Neuronal stem cell (in vitro differentiated cells): Measurements from ENCODE around the gene PAF1.
A peak's percentile ranks its signal among the peaks of the same experiment; 100 is the strongest.

Experiments
- DNase-seq: peaks from one replicate; pipeline ENCODE4 v3.0.0-alpha.2; 2013; ENCODE audit warnings: low spot score
- H2AFZ ChIP-seq: one replicate; pipeline ENCODE4 v1.6.1; 2013; ENCODE audit warnings: mild to moderate bottlenecking, low read length, inconsistent platforms
- H2AK5ac ChIP-seq: 2 replicates; pipeline ENCODE4 v1.6.1; 2013; ENCODE audit warnings: low read depth, mild to moderate bottlenecking, inconsistent platforms, low read length, moderate library complexity, mixed read lengths
- H2BK120ac ChIP-seq: 2 replicates; pipeline ENCODE4 v1.6.1; 2013; ENCODE audit warnings: low read depth, mild to moderate bottlenecking, inconsistent platforms, low read length, moderate library complexity, mixed read lengths
- H2BK12ac ChIP-seq: one replicate; pipeline ENCODE4 v1.6.1; 2013; ENCODE audit warnings: low read length, inconsistent platforms
- H2BK15ac ChIP-seq: 2 replicates; pipeline ENCODE4 v1.6.1; 2013; ENCODE audit warnings: mild to moderate bottlenecking, low read length, inconsistent platforms, mixed read lengths
- H2BK5ac ChIP-seq: one replicate; pipeline ENCODE4 v1.6.1; 2013; ENCODE audit warnings: inconsistent platforms, mild to moderate bottlenecking, low read length, moderate library complexity
- H3K14ac ChIP-seq: one replicate; pipeline ENCODE4 v1.6.1; 2013; ENCODE audit warnings: low read length, inconsistent platforms
- H3K18ac ChIP-seq: 2 replicates; pipeline ENCODE4 v1.6.1; 2013; ENCODE audit warnings: low read length, inconsistent platforms
- H3K23ac ChIP-seq: 2 replicates; pipeline ENCODE4 v1.6.1; 2013; ENCODE audit warnings: low read depth, mild to moderate bottlenecking, mixed read lengths, low read length, inconsistent platforms; ENCODE audit not compliant: poor library complexity
- H3K27ac ChIP-seq: replicated peaks from 3 replicates; pipeline ENCODE4 v1.5.1; 2013; ENCODE audit warnings: low read length, inconsistent platforms
- H3K27me3 ChIP-seq, 3 experiments: 2 replicates each; pipeline ENCODE4 v1.6.1; 2013; ENCODE audit warnings: low read length in 3 of 3, mild to moderate bottlenecking in 2 of 3, inconsistent platforms in 1 of 3, low read depth in 1 of 3, mixed read lengths in 1 of 3, moderate library complexity in 1 of 3; ENCODE audit not compliant: control insufficient read depth in 3 of 3, insufficient read depth in 3 of 3
- H3K36me3 ChIP-seq, 2 donors: replicated peaks in 1 of 2; 2 replicates each; pipeline ENCODE4 v1.6.1; 2013; ENCODE audit warnings: low read length in 2 of 2; ENCODE audit not compliant: control insufficient read depth in 2 of 2, insufficient read depth in 2 of 2
- H3K4ac ChIP-seq: 2 replicates; pipeline ENCODE4 v1.6.1; 2013; ENCODE audit warnings: inconsistent platforms, mild to moderate bottlenecking, low read length, moderate library complexity
- H3K4me1 ChIP-seq, 2 donors: 1 replicate in 1 of 2; 2 replicates in 1 of 2; pipeline ENCODE4 v1.6.1; 2013; ENCODE audit warnings: low read length in 2 of 2, low read depth in 1 of 2; ENCODE audit not compliant: control insufficient read depth in 2 of 2, insufficient read depth in 1 of 2
- H3K4me2 ChIP-seq: one replicate; pipeline ENCODE4 v1.6.1; 2013; ENCODE audit warnings: mild to moderate bottlenecking, low read length, inconsistent platforms; ENCODE audit not compliant: insufficient read depth, poor library complexity, severe bottlenecking
- H3K4me3 ChIP-seq, 2 donors: 2 replicates each; pipeline ENCODE4 v1.5.1; 2013; ENCODE audit warnings: low read length in 2 of 2, mild to moderate bottlenecking in 2 of 2, inconsistent platforms in 1 of 2, moderate library complexity in 1 of 2
- H3K79me1 ChIP-seq: one replicate; pipeline ENCODE4 v1.6.1; 2013; ENCODE audit warnings: low read depth, mild to moderate bottlenecking, inconsistent platforms, low read length, moderate library complexity
- H3K9ac ChIP-seq: one replicate; pipeline ENCODE4 v1.6.1; 2013; ENCODE audit warnings: mild to moderate bottlenecking, low read depth, low read length, inconsistent platforms; ENCODE audit not compliant: poor library complexity
- H3K9me3 ChIP-seq, 2 donors: replicated peaks in 1 of 2; 2 replicates each; pipeline versions ENCODE3 to v1.6.1; 2013; ENCODE audit warnings: low read length in 2 of 2, mild to moderate bottlenecking in 2 of 2, inconsistent platforms in 1 of 2, low read depth in 1 of 2, mixed read lengths in 1 of 2, moderate library complexity in 1 of 2; ENCODE audit not compliant: control insufficient read depth in 2 of 2, insufficient read depth in 1 of 2
- H4K8ac ChIP-seq: one replicate; pipeline ENCODE4 v1.6.1; 2013; ENCODE audit warnings: low read depth, mild to moderate bottlenecking, inconsistent platforms, low read length, moderate library complexity
- H4K91ac ChIP-seq: one replicate; pipeline ENCODE4 v1.6.1; 2013; ENCODE audit warnings: low read length, low read depth, mild to moderate bottlenecking, inconsistent platforms; ENCODE audit not compliant: poor library complexity
- WGBS, 2 donors: extraction: QIAGEN DNeasy Blood & Tissue Kit; methylation state at CpG; one replicate each; pipeline ENCODE4 v1.1.7; 2013; ENCODE audit warnings: missing lambda C conversion rate in 2 of 2, mixed read lengths in 1 of 2; ENCODE audit not compliant: insufficient read length in 2 of 2, insufficient replicate concordance in 1 of 2; ENCODE audit errors: extremely low coverage in 2 of 2; 5-methylcytosine and 5-hydroxymethylcytosine counted together

Gene PAF1

DNA sequence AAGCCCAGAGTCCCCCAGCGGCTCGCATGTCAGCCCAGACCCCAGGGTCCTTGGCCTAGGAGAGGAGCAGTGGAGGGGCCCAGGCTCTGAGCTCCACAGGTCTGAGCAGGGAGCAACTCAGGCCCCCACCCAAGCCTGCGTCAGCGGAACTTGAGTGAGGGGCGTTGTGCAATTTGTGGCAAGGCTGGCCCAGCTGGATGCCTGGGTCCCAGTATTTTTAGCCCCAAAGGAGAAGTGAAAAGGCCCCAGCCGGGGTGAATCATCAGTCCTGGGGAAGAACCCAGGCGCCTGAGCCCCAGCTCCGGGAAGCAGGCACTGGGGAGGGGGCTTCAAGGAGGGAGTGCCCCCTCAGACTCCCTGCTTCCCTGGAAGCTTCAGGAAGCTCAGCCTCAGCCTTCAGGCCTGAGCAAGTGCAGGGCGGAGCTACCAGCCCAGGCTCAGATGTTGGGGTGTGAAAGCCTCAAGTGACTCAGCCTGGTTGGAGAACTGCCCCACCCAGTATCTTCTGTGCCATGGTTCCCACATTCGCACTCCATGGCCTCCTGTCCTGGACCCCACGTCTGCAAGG is 7.5 kb upstream of the PAF1 start:
- Histone ChIP-seq H3K9ac (no peak overlapping the region), H2AK5ac (no peak overlapping the region), H3K9me3 (peaks cover 0 to 2% of the 10 kb centered on the region in 2 donors), H2AFZ (no peak overlapping the region), H3K79me1 (peaks cover 5% of the 10 kb centered on the region), H3K27me3 (peaks cover 0 to 2% (median 0%) of the 10 kb centered on the region in 3 experiments), H3K14ac (no peak overlapping the region), H2BK120ac (no peak overlapping the region), H3K23ac (no peak overlapping the region), H3K4me3 (no peak overlapping the region), H3K4me1 (peaks cover 14% of the 10 kb centered on the region in 2 donors), H3K36me3 (peaks cover 15 to 30% of the 10 kb centered on the region in 2 donors), H2BK5ac (no peak overlapping the region), H2BK12ac (no peak overlapping the region), H2BK15ac (no peak overlapping the region), H3K4me2 (no peak overlapping the region), H4K91ac (no peak overlapping the region), H3K27ac (no peak overlapping the region), H3K18ac (no peak overlapping the region), H3K4ac (peak overlapping the region; percentile 85), H4K8ac (no peak overlapping the region)
- DNase-seq = no peak
- no CpG with 5 or more reads among the region's 11 CpGs for WGBS, 2 donors

DNA sequence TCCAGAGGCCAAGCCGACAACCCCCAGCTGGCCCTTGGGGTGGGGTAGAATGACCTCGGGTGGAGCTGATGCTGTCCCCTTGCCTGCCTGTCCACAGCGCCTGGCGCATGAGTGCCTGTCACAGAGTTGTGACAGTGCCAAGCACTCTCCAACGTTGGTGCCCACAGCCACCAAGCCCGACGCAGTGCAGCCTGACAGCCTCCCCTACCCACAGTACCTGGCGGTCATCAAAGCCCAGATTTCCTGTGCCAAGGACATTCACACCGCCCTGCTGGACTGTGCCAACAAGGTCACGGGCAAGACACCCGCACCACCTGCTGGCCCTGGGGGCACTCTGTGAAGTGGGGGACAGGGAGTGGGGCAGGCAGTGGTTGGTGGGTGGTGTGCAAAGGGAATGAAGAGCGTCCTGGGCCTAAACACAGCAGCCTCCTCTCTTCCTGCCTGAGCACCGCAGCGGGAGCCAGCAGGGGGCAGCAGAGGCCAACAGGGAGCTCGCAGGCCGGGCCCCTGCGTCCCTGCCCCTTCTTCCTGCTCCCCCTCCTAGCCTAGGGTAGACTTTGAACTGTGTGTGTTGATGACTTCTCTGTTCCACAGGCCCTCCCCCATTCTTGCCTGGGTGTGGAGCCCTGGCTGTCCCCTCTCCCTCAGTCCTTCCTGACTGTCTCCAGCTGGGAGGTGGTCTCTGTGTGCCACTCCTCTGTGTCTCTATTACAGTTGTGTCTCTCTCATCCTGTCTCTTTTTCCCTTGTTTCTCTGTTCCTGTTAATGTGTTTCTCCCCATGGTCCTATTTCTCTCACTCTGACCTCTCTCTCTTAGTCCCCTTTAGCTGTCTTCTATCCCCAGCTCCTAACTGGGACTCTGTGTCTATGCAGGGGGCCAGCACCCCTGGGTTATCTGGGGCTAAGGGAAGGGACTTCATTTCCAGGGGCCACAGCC is 6.7 kb upstream of the PAF1 start:
- peaks cover 5% of the 10 kb centered on the region for H3K79me1 ChIP-seq
- no peak overlapping the region for H2BK120ac ChIP-seq
- peaks cover 0 to 2% of the 10 kb centered on the region in 2 donors for H3K9me3 ChIP-seq
- no peak overlapping the region for H2AFZ ChIP-seq
- no peak overlapping the region for H2BK12ac ChIP-seq
- H3K27ac ChIP-seq = peak overlapping the region; percentile 5
- H2BK15ac ChIP-seq = no peak overlapping the region
- H3K14ac ChIP-seq = no peak overlapping the region
- H3K4me1 ChIP-seq = peaks cover 13 to 14% of the 10 kb centered on the region in 2 donors
- H2AK5ac ChIP-seq = no peak overlapping the region
- H3K27me3 ChIP-seq = peaks cover 0 to 2% (median 0%) of the 10 kb centered on the region in 3 experiments
- H3K9ac ChIP-seq = no peak overlapping the region
- peak overlapping the region; percentile 69 for H3K23ac ChIP-seq
- no peak overlapping the region for H3K4me2 ChIP-seq
- WGBS, 2 donors = no CpG with 5 or more reads among the region's 17 CpGs
- H3K4ac ChIP-seq = no peak overlapping the region
- no peak overlapping the region for H3K4me3 ChIP-seq
- H3K18ac ChIP-seq = no peak overlapping the region
- H2BK5ac ChIP-seq = no peak overlapping the region
- no peak for DNase-seq
- no peak overlapping the region for H4K8ac ChIP-seq
- H3K36me3 ChIP-seq = peaks cover 16 to 34% of the 10 kb centered on the region in 2 donors
- H4K91ac ChIP-seq = no peak overlapping the region

DNA sequence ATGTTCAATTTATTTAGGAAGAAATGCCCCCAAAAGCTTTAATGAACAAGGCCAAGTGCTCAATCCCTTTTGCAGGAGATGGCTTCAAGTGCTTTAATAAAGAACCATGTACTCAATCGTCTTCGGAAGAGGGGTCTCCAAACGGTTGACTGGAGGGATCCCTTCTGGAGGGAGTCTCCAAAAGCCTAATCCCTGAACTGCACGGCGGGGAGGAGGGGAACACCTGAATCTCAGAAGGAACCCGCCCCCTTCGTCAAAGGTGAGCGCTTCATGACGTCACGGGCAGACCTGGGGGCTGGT is 505 bp downstream of the PAF1 start:
- peak overlapping the region; percentile 92 for H3K14ac ChIP-seq
- no peak overlapping the region for H2BK120ac ChIP-seq
- H3K9ac ChIP-seq = peak overlapping the region; percentile 98
- H3K27ac ChIP-seq = peak overlapping the region; percentile 99
- no peaks in the 10 kb centered on the region for H3K27me3 ChIP-seq
- DNase-seq = no peak
- H3K4me3 ChIP-seq = peak overlapping the region; percentile 68 to 95
- H3K79me1 ChIP-seq = peaks cover 11% of the 10 kb centered on the region
- H4K91ac ChIP-seq = no peak overlapping the region
- peak overlapping the region; percentile 87 for H3K23ac ChIP-seq
- H3K4ac ChIP-seq = peak overlapping the region; percentile 53
- no peaks in the 10 kb centered on the region for H3K9me3 ChIP-seq
- H2AFZ ChIP-seq = peak overlapping the region; percentile 87
- peak overlapping the region; percentile 90 for H3K4me2 ChIP-seq
- no peak overlapping the region for H2BK12ac ChIP-seq
- H2BK15ac ChIP-seq = no peak overlapping the region
- H3K36me3 ChIP-seq = peaks cover 42 to 66% of the 10 kb centered on the region in 2 donors
- peak overlapping the region; percentile 42 for H2AK5ac ChIP-seq
- peak overlapping the region; percentile 96 for H3K18ac ChIP-seq
- peaks cover 5 to 11% of the 10 kb centered on the region in 2 donors for H3K4me1 ChIP-seq
- WGBS, 2 donors = no CpG with 5 or more reads among the region's 10 CpGs
- peak overlapping the region; percentile 95 for H2BK5ac ChIP-seq
- H4K8ac ChIP-seq = no peak overlapping the region
